MM.1S (cell line): ENCODE data around the gene SLC33A1.
A peak's percentile ranks its signal among the peaks of the same experiment; 100 is the strongest.
"Not testable (repeated sequence)": the region's sequence is repeated elsewhere in the genome, so short reads cannot be mapped to it uniquely, and the experiment has no call there.

Experiments used
- DNase-seq: peaks from one replicate; pipeline ENCODE4 v3.0.0-alpha.2; 2015
- H2AFZ ChIP-seq: fragments of 300-600 bp; sonication (generic); 2 replicates; pipeline ENCODE4 v1.6.0; 2016; ENCODE audit warnings: antibody characterized with exemption, low read length
- H3F3A ChIP-seq: fragments of 300-600 bp; sonication (generic); 2 replicates; pipeline ENCODE4 v1.6.1; 2016; ENCODE audit warnings: mild to moderate bottlenecking, antibody characterized with exemption, low read length, moderate library complexity, mixed read lengths; ENCODE audit not compliant: insufficient read depth
- H3K27ac ChIP-seq: fragments of 300-600 bp; sonication (generic); 2 replicates; pipeline ENCODE4 v1.5.1; 2016; ENCODE audit warnings: mild to moderate bottlenecking, low read length
- H3K27me3 ChIP-seq: fragments of 300-600 bp; sonication (generic); replicated peaks from 2 replicates; pipeline ENCODE4 v1.6.0; 2016; ENCODE audit warnings: low read length; ENCODE audit not compliant: insufficient read depth
- H3K36me3 ChIP-seq: fragments of 300-600 bp; sonication (generic); replicated peaks from 2 replicates; pipeline ENCODE4 v1.6.1; 2016; ENCODE audit warnings: mild to moderate bottlenecking, low read length, mixed read lengths; ENCODE audit not compliant: insufficient read depth
- H3K4me1 ChIP-seq: fragments of 300-600 bp; sonication (generic); 2 replicates; pipeline ENCODE4 v1.6.1; 2016; ENCODE audit warnings: low read length, mixed read lengths
- H3K4me2 ChIP-seq: fragments of 300-600 bp; sonication (generic); 2 replicates; pipeline ENCODE4 v1.6.0; 2016; ENCODE audit warnings: low read depth, low read length
- H3K4me3 ChIP-seq: fragments of 300-600 bp; sonication (generic); 2 replicates; pipeline ENCODE4 v1.5.1; 2016; ENCODE audit warnings: low read length, mixed read lengths
- H3K79me2 ChIP-seq: fragments of 300-600 bp; sonication (generic); 2 replicates; pipeline ENCODE4 v1.6.1; 2016; ENCODE audit warnings: mixed run types, low read length, mixed read lengths
- H3K9ac ChIP-seq: fragments of 300-600 bp; sonication (generic); 2 replicates; pipeline ENCODE4 v1.6.1; 2016; ENCODE audit warnings: low read length, mixed read lengths
- H3K9me2 ChIP-seq: fragments of 300-600 bp; sonication (generic); replicated peaks from 2 replicates; pipeline ENCODE4 v1.6.1; 2016; ENCODE audit warnings: mild to moderate bottlenecking, low read length, mixed read lengths; ENCODE audit not compliant: insufficient read depth
- H3K9me3 ChIP-seq: fragments of 300-600 bp; sonication (generic); replicated peaks from 2 replicates; pipeline ENCODE4 v1.6.1; 2016; ENCODE audit warnings: mild to moderate bottlenecking, low read length, mixed read lengths; ENCODE audit not compliant: insufficient read depth
- H4K20me1 ChIP-seq: fragments of 300-600 bp; sonication (generic); 2 replicates; pipeline ENCODE4 v1.6.1; 2016; ENCODE audit warnings: mild to moderate bottlenecking, low read length, moderate library complexity, mixed read lengths; ENCODE audit not compliant: insufficient read depth
- CTCF ChIP-seq: fragments of 300-600 bp; sonication (generic); IDR thresholded peaks from 2 replicates; pipeline ENCODE4 v1.5.1; 2016; ENCODE audit warnings: antibody characterized with exemption, low read length, mixed read lengths
- EZH2 ChIP-seq: fragments of 300-600 bp; sonication (generic); optimal IDR thresholded peaks from 2 replicates; pipeline ENCODE3; 2017; ENCODE audit warnings: low read depth, mild to moderate bottlenecking, antibody characterized with exemption, low read length, mixed read lengths
- EZH2phosphoT487 ChIP-seq: fragments of 300-600 bp; sonication (generic); IDR thresholded peaks from 2 replicates; pipeline ENCODE4 v1.6.1; 2018; ENCODE audit warnings: antibody characterized with exemption, low read length

Gene SLC33A1

GRCh38 chr3:155853214-155854140 lies 750 bp downstream of the SLC33A1 start:
- no peak for TF ChIP-seq EZH2
- TF ChIP-seq EZH2phosphoT487 = no peak
- peak; percentile 19; the same call in 1 of the 2 replicates for TF ChIP-seq CTCF
- Histone ChIP-seq H3K36me3 (0 out of 2 replicates have a peak, but pooled peaks cover 3% of the 10 kb centered on the region), H3K4me2 (peak overlapping the region; percentile 92), H3K4me1 (peaks cover 15% of the 10 kb centered on the region), H3K4me3 (peak overlapping the region; percentile 82), H4K20me1 (0 out of 2 replicates have a peak, but pooled peaks cover 6% of the 10 kb centered on the region), H3K9me3 (no peaks in the 10 kb centered on the region), H3K27ac (peak overlapping the region; percentile 77), H3K9ac (peak overlapping the region; percentile 81), H3K79me2 (peaks cover 53% of the 10 kb centered on the region), H3K9me2 (no peaks in the 10 kb centered on the region), H3F3A (peaks cover 22% of the 10 kb centered on the region), H3K27me3 (no peaks in the 10 kb centered on the region), H2AFZ (peak overlapping the region; percentile 55)
- DNase-seq = peak; percentile 44

GRCh38 chr3:155852341-155852740 lies 1.9 kb downstream of the SLC33A1 start:
- peaks cover 61% of the 10 kb centered on the region for H3K79me2 ChIP-seq
- H3K27me3 ChIP-seq = no peaks in the 10 kb centered on the region
- no peaks in the 10 kb centered on the region for H3K9me3 ChIP-seq
- H3K9me2 ChIP-seq = no peaks in the 10 kb centered on the region
- DNase-seq = no peak
- H3F3A ChIP-seq = peaks cover 22% of the 10 kb centered on the region
- peak overlapping the region; percentile 92 for H3K4me2 ChIP-seq
- TF ChIP-seq CTCF (no peak), EZH2phosphoT487 (no peak), EZH2 (no peak)
- peak overlapping the region; percentile 81 for H3K9ac ChIP-seq
- H4K20me1 ChIP-seq = 0 out of 2 replicates have a peak, but pooled peaks cover 6% of the 10 kb centered on the region
- H3K4me3 ChIP-seq = peak overlapping the region; percentile 82
- H3K27ac ChIP-seq = no peak overlapping the region
- H3K4me1 ChIP-seq = peaks cover 8% of the 10 kb centered on the region; the same call in 1 of the 2 replicates
- H2AFZ ChIP-seq = no peak overlapping the region
- 0 out of 2 replicates have a peak, but pooled peaks cover 3% of the 10 kb centered on the region for H3K36me3 ChIP-seq

- H3K9me3 ChIP-seq, H3K9ac ChIP-seq, H3K4me1 ChIP-seq, H3K27ac ChIP-seq, H3K4me3 ChIP-seq, H3K9me2 ChIP-seq, H3K36me3 ChIP-seq, DNase-seq, H3K4me2 ChIP-seq, H2AFZ ChIP-seq, H3K27me3 ChIP-seq, H4K20me1 ChIP-seq: not testable (repeated sequence)
- Histone ChIP-seq H3F3A (peaks cover 11% of the 10 kb centered on the region), H3K79me2 (peaks cover 87% of the 10 kb centered on the region)
Measured at GRCh38 chr3:155849404-155849803, 4.8 kb downstream of the SLC33A1 start.
